ENCODE data around the gene RBM25. TPM values are rescaled to one million over a fixed set of nuclear protein-coding genes. Genes with fewer than 3 reads are reported as not detected.

Gene RBM25
- total RNA-seq, 2 experiments from 2014 or later: 157 to 161 TPM

GRCh38 chr14:73146111-73146510 lies 87.8 kb downstream of the RBM25 start:
- H3K4me1 ChIP-seq (ENCODE audit: insufficient read depth, low read length): peaks cover 22% of the 10 kb centered on the region
- ChIA-PET CTCF (no interaction called here), POLR2A (interaction anchor here (0.9 kb wide), 1 partner anchor 313 kb away, joined by 3 read pairs; no protein-coding TSS in a partner anchor)
- intact Hi-C loops (cut with DNase I, micrococcal nuclease): no loop called here
- TF ChIP-seq CTCF (IDR thresholded peaks at IDR 0.05): no peak
- H3K9me3 ChIP-seq (ENCODE audit: control insufficient read depth in 1 of 2, insufficient read depth in 1 of 2, low read length in 2 of 2): no peaks in the 10 kb centered on the region
- Mint-ChIP-seq H3K4me1 (ENCODE audit: low read depth) (peaks cover 32% of the 10 kb centered on the region), H3K9me3 (no peaks in the 10 kb centered on the region), H3K27ac (peak overlapping the region; percentile 39), H3K36me3 (ENCODE audit: low read depth) (peaks cover 62% of the 10 kb centered on the region), H3K4me3 (no peak overlapping the region), H3K27me3 (no peaks in the 10 kb centered on the region)
- H3K4me3 ChIP-seq (ENCODE audit: low read length): no peak overlapping the region
- DNase-seq: no peak
- no peaks in the 10 kb centered on the region for H3K27me3 ChIP-seq (ENCODE audit: control insufficient read depth in 1 of 2, insufficient read depth in 2 of 2, low read length in 2 of 2)
- no peak overlapping the region for H3K27ac ChIP-seq (ENCODE audit: low read depth in 1 of 2, low read length in 2 of 2)
- ATAC-seq (ENCODE audit: poor library complexity): no peak
- H3K36me3 ChIP-seq (ENCODE audit: insufficient read depth, low read length): peaks cover 35% of the 10 kb centered on the region

GRCh38 chr14:73149753-73150152 lies 91.4 kb downstream of the RBM25 start:
- no peak for TF ChIP-seq CTCF (IDR thresholded peaks at IDR 0.05)
- peaks cover 54% of the 10 kb centered on the region for H3K36me3 ChIP-seq (ENCODE audit: insufficient read depth, low read length)
- Mint-ChIP-seq H3K9me3 (no peaks in the 10 kb centered on the region), H3K36me3 (ENCODE audit: low read depth) (peaks cover 80% of the 10 kb centered on the region), H3K27ac (no peak overlapping the region), H3K4me1 (ENCODE audit: low read depth) (peaks cover 12% of the 10 kb centered on the region), H3K4me3 (no peak overlapping the region), H3K27me3 (no peaks in the 10 kb centered on the region)
- ChIA-PET POLR2A (interaction anchor here (2.0 kb wide), 1 partner anchor 13 kb away, joined by 8 read pairs; the partner anchor contains the start of gene PSEN1), CTCF (no interaction called here)
- H3K9me3 ChIP-seq (ENCODE audit: control insufficient read depth in 1 of 2, insufficient read depth in 1 of 2, low read length in 2 of 2): no peaks in the 10 kb centered on the region
- H3K4me3 ChIP-seq (ENCODE audit: low read length): no peak overlapping the region
- ATAC-seq (ENCODE audit: poor library complexity): no peak
- no peaks in the 10 kb centered on the region for H3K27me3 ChIP-seq (ENCODE audit: control insufficient read depth in 1 of 2, insufficient read depth in 2 of 2, low read length in 2 of 2)
- peaks cover 9% of the 10 kb centered on the region for H3K4me1 ChIP-seq (ENCODE audit: insufficient read depth, low read length)
- no peak overlapping the region for H3K27ac ChIP-seq (ENCODE audit: low read depth in 1 of 2, low read length in 2 of 2)
- intact Hi-C loops (cut with DNase I, micrococcal nuclease): no loop called here
- no peak for DNase-seq

- H3K27ac ChIP-seq (ENCODE audit: low read depth in 1 of 2, low read length in 2 of 2): no peak overlapping the region
- intact Hi-C loops (cut with DNase I, micrococcal nuclease): no loop called here
- TF ChIP-seq CTCF (IDR thresholded peaks at IDR 0.05): no peak
- peaks cover 84% of the 10 kb centered on the region for H3K36me3 Mint-ChIP-seq (ENCODE audit: low read depth)
- ATAC-seq (ENCODE audit: poor library complexity): no peak
- ChIA-PET CTCF (no interaction called here), POLR2A (no interaction called here)
- H3K4me1 Mint-ChIP-seq (ENCODE audit: low read depth): no peaks in the 10 kb centered on the region
- H3K4me3 ChIP-seq (ENCODE audit: low read length): no peak overlapping the region
- no peak for DNase-seq
- H3K27ac Mint-ChIP-seq: no peak overlapping the region
- no peak overlapping the region for H3K4me3 Mint-ChIP-seq
- H3K4me1 ChIP-seq (ENCODE audit: insufficient read depth, low read length): no peaks in the 10 kb centered on the region
- H3K36me3 ChIP-seq (ENCODE audit: insufficient read depth, low read length): peaks cover 66% of the 10 kb centered on the region
- H3K9me3 Mint-ChIP-seq: no peaks in the 10 kb centered on the region
- H3K27me3 ChIP-seq (ENCODE audit: control insufficient read depth in 1 of 2, insufficient read depth in 2 of 2, low read length in 2 of 2): no peaks in the 10 kb centered on the region
- no peaks in the 10 kb centered on the region for H3K27me3 Mint-ChIP-seq
- no peaks in the 10 kb centered on the region for H3K9me3 ChIP-seq (ENCODE audit: control insufficient read depth in 1 of 2, insufficient read depth in 1 of 2, low read length in 2 of 2)
Observed at GRCh38 chr14:73153272-73153671, 94.9 kb downstream of the RBM25 start.

Measured in CD4-positive, alpha-beta T cell (primary cell).